Measurements from ENCODE around the gene SLC6A1.

Gene SLC6A1

DNA sequence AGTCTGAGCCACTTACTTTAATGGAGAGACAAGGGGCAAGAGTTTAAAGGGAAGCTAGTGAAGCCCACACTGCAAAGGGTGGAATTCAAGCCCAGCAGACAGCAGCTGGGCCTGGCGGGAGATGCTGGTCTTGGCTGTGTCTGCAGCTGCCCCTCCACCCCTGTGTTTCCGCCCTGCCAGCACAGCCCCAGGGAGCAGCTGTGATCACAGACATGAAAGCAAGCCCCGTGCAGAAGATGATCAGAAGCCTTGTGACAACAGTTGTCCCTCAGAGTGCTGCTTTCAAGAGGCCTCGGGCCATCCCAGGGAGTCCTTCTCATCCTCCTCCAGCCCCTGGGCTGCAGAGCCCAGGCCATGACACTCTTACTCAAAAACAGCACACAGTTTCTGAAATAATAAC is 24.1 kb upstream of the SLC6A1 start:
- DNase-seq (ENCODE audit: low read depth): no peak
- no peak overlapping the region for H3K4me3 ChIP-seq (ENCODE audit: control insufficient read depth, low read depth, low read length)
- TF ChIP-seq, protein P1, sequence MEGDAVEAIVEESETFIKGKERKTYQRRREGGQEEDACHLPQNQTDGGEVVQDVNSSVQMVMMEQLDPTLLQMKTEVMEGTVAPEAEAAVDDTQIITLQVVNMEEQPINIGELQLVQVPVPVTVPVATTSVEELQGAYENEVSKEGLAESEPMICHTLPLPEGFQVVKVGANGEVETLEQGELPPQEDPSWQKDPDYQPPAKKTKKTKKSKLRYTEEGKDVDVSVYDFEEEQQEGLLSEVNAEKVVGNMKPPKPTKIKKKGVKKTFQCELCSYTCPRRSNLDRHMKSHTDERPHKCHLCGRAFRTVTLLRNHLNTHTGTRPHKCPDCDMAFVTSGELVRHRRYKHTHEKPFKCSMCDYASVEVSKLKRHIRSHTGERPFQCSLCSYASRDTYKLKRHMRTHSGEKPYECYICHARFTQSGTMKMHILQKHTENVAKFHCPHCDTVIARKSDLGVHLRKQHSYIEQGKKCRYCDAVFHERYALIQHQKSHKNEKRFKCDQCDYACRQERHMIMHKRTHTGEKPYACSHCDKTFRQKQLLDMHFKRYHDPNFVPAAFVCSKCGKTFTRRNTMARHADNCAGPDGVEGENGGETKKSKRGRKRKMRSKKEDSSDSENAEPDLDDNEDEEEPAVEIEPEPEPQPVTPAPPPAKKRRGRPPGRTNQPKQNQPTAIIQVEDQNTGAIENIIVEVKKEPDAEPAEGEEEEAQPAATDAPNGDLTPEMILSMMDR (conservative IDR thresholded peaks at IDR 0.05; ENCODE audit: control insufficient read depth, insufficient read depth, low read depth, low read length): no peak

DNA sequence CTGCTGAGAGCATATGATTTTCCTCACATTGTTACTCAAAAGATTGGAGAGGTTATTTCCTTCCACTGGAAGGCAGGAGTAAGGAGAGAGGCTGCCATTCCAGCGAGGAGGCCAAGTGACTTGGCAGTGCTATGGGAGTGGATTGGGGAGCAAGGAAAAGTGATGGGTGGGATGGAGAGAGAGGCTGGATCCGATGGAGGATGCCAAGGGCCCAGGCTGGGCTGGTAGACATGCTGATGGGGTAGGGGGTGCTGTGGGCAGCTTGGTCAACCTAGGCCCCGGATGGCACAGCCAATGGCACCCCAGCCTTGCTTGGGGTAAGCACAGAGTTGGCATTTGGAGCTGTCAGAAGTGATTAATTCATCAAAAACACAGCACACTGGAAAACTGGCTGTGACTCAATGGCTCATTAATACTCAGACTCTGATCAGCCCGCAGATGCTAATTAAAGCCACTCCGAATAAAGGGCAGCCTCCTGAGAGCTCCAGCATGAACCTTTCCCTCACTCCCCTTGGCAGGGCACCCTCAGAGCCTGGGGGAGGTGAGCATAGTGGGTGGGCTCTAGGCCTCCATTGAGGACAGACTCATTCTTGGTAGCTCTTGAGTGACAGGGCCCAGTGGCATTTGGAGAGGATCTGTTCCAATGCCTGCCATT is 22.1 kb upstream of the SLC6A1 start:
- TF ChIP-seq, protein P1 (conservative IDR thresholded peaks at IDR 0.05; ENCODE audit: control insufficient read depth, insufficient read depth, low read depth, low read length): no peak
- no peak for DNase-seq (ENCODE audit: low read depth)
- H3K4me3 ChIP-seq (ENCODE audit: control insufficient read depth, low read depth, low read length): no peak overlapping the region

DNA sequence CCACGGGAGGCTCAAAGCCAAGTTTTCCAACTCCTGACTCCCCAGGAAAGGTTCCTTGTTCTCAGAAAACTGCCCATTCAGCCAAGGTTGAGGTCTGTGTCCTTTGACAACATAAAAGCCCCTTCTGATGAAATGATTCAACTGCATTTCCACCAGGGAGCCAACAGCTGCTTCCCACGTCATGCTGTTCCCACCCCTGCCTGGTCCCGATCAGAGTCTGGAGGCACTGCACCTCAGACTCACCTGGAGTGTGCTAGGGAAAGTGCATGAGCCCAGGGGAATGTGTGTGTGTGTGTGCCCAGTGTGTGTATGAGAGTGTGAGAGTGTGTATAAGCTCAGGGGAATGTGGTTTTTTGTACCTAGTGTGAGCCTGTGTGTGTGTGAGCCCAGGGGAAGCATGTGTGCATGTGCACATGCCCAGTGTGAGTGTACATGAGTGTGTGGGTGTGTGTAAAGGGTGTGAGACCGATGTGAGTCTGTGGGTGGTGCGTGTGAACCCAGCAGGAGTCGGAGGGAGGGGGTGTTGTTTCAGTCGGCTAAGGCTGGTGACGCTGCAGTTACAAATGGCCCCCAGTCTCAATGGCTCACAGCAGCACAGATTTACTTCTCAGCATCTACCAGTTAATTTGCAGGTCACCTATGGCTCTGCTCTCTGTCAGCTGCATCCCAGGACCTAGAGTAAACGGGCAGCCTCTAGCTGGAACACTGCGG is 20.3 kb upstream of the SLC6A1 start:
- H3K4me3 ChIP-seq (ENCODE audit: control insufficient read depth, low read depth, low read length): no peak overlapping the region
- no peak for DNase-seq (ENCODE audit: low read depth)
- TF ChIP-seq, protein P1 (conservative IDR thresholded peaks at IDR 0.05; ENCODE audit: control insufficient read depth, insufficient read depth, low read depth, low read length): no peak

DNA sequence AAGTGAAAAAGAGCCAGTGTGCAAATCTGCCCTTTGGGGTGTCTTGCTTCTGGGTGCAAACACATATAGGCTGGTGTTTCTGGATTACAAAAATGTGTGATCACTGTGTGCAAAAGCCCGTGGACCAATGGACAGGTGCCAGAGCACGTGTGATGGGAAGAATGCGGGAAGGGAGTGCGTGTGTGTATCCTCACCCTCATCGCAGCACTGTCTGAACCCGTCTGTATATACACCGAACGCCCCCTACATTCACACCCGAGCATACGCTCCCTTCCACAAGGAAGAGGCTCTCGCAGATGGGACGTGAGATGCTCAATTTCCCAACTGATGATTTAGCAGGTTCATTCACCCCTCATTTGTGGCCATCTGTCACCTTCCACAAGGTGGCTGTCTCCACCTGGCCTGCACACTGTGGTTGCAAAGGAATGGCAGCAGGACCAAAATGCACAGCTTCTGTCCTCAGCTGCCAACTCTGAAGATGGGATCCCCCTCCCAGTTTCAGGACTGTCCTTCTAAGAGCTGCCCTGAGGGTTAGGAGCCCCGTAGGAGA is 19.4 kb upstream of the SLC6A1 start:
- DNase-seq (ENCODE audit: low read depth): no peak
- TF ChIP-seq, protein P1 (conservative IDR thresholded peaks at IDR 0.05; ENCODE audit: control insufficient read depth, insufficient read depth, low read depth, low read length): no peak
- no peak overlapping the region for H3K4me3 ChIP-seq (ENCODE audit: control insufficient read depth, low read depth, low read length)

DNA sequence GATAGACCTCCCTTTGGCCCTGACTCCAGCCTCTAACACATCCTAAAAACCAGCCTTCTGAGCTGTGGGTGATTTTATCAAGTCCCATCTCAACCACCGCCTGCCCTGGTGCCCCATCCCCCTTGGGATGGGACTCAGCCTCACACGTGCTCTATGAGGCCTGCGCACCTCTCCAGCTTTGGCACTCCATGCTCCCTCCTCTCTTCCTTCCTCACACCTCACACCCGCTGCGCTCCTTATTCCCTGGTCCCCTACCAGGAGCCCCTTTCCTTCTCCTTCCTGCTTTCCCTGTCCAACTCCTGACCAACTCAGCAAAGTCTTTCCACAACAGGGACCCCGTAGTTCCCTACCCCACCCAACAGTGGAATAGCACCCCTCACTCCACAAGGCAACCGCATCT is 18.4 kb upstream of the SLC6A1 start:
- DNase-seq (ENCODE audit: low read depth): no peak
- no peak overlapping the region for H3K4me3 ChIP-seq (ENCODE audit: control insufficient read depth, low read depth, low read length)
- TF ChIP-seq, protein P1 (conservative IDR thresholded peaks at IDR 0.05; ENCODE audit: control insufficient read depth, insufficient read depth, low read depth, low read length): no peak

DNA sequence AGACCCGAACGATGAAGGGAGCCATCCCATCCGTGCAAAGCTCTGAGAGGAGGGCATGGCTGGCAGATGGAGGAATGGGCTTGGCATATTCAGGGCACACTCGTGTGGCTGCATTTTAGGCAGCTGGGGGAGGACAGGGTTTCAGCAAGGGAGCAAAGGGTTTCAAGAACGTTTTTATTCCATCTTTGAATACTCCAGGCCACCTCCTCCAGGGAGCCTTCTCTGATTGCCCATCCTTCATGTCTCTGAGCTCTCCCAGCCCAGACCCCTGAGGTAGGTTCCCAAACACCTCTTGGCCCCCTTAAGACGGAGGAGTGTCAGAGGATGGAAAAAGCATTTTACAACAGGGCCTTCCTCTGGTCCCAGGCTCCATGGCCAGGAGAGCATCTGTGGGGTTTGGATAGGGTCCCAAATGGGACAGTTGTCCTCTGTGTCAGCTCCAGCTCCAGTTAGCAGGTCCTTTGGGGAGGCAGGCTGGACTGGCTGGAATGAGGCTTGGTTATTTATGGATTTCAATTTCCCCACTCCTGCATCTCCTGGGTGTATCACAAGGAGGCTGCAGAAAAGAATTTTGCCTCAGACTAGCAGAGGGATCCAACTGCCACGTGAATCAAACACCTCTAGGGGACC is 17.7 kb upstream of the SLC6A1 start:
- TF ChIP-seq, protein P1 (conservative IDR thresholded peaks at IDR 0.05; ENCODE audit: control insufficient read depth, insufficient read depth, low read depth, low read length): no peak
- H3K4me3 ChIP-seq (ENCODE audit: control insufficient read depth, low read depth, low read length): no peak overlapping the region
- DNase-seq (ENCODE audit: low read depth): no peak

Data from fibroblast of mammary gland (primary cell).